Fibroblast of the aortic adventitia (primary cell): ENCODE measurements around the gene CORIN. TPM values are rescaled to one million over a fixed set of nuclear protein-coding genes. Genes with fewer than 3 reads are reported as not detected.

Source experiments
- DNase-seq: peaks from one replicate; pipeline ENCODE4 v3.0.0-alpha.2; 2010; ENCODE audit warnings: low read depth
- H3K4me3 ChIP-seq: 2 replicates; pipeline ENCODE4 v1.5.1; 2011; ENCODE audit warnings: low read depth, mild to moderate bottlenecking, control low read depth, low read length, moderate library complexity
- CTCF ChIP-seq: IDR thresholded peaks from 2 replicates; pipeline ENCODE4 v1.5.1; 2011; ENCODE audit warnings: mild to moderate bottlenecking, low read length, control low read depth, inconsistent platforms; ENCODE audit not compliant: insufficient read depth
- total RNA-seq: library from RNA; depleted of rRNA; stranded (reverse); fragments of >200 nt; gene quantifications from 2 replicates; pipeline ENCODE4 v1.2.3, GENCODE V29; 2012; ENCODE audit warnings: low replicate concordance

CORIN gene
- total RNA-seq, 1 donor, result under 0.01 TPM

GRCh38 chr4:47744843-47745382 lies 93.0 kb downstream of the CORIN start:
- TF ChIP-seq CTCF, result no peak
- no peak for DNase-seq
- H3K4me3 ChIP-seq, result no peak overlapping the region

- no peak for DNase-seq
- no peak for TF ChIP-seq CTCF
- H3K4me3 ChIP-seq, result no peak overlapping the region
These were observed 93.6 kb downstream of the CORIN start for GRCh38 chr4:47744253-47744652.

GRCh38 chr4:47741200-47741599 lies 96.7 kb downstream of the CORIN start:
- no peak for DNase-seq
- no peak for TF ChIP-seq CTCF
- no peak overlapping the region for H3K4me3 ChIP-seq

- no peak for TF ChIP-seq CTCF
- no peak overlapping the region for H3K4me3 ChIP-seq
- DNase-seq, result no peak
These were observed 100.5 kb downstream of the CORIN start for GRCh38 chr4:47737326-47737725.

GRCh38 chr4:47736555-47736954 lies 101.3 kb downstream of the CORIN start:
- H3K4me3 ChIP-seq, result no peak overlapping the region
- TF ChIP-seq CTCF, result no peak
- DNase-seq, result no peak

GRCh38 chr4:47736146-47736545 lies 101.7 kb downstream of the CORIN start:
- DNase-seq, result no peak
- no peak for TF ChIP-seq CTCF
- no peak overlapping the region for H3K4me3 ChIP-seq
